ENCODE data around the gene FAM228A. TPM values are rescaled to one million over a fixed set of nuclear protein-coding genes. Genes with fewer than 3 reads are reported as not detected.

The FAM228A gene
- total RNA-seq, 3 donors from 2014 or later: 0.66 to 2.6 (median 0.88) TPM

GRCh38 chr2:24205131-24205530 lies 30.3 kb downstream of the FAM228A start:
- no peak for TF ChIP-seq POLR2A (IDR thresholded peaks at IDR 0.05)
- Histone ChIP-seq H3K4me3 (no peak overlapping the region), H3K9me3 (no peaks in the 10 kb centered on the region), H3K27me3 (no peaks in the 10 kb centered on the region), H3K4me1 (no peaks in the 10 kb centered on the region), H3K27ac (no peak overlapping the region), H3K36me3 (peaks cover 16% of the 10 kb centered on the region)
- DNase-seq (ENCODE audit: low spot score in 2 of 2): no peak
- intact Hi-C loops (cut with DNase I; ENCODE audit: low total_unique reads): no loop called here

GRCh38 chr2:24206242-24206641 lies 31.4 kb downstream of the FAM228A start:
- DNase-seq (ENCODE audit: low spot score in 2 of 2): no peak
- TF ChIP-seq POLR2AphosphoS5 (IDR thresholded peaks at IDR 0.05) (no peak), CTCF (IDR thresholded peaks at IDR 0.05) (no peak), POLR2A (IDR thresholded peaks at IDR 0.05) (no peak)
- H3K4me1 ChIP-seq: no peaks in the 10 kb centered on the region
- H3K4me3 ChIP-seq: no peak overlapping the region
- intact Hi-C loops (cut with DNase I; ENCODE audit: low total_unique reads): no loop called here
- no peaks in the 10 kb centered on the region for H3K27me3 ChIP-seq
- H3K9me3 ChIP-seq: no peaks in the 10 kb centered on the region
- no peak overlapping the region for H3K27ac ChIP-seq
- H3K36me3 ChIP-seq: peaks cover 18% of the 10 kb centered on the region

DNA sequence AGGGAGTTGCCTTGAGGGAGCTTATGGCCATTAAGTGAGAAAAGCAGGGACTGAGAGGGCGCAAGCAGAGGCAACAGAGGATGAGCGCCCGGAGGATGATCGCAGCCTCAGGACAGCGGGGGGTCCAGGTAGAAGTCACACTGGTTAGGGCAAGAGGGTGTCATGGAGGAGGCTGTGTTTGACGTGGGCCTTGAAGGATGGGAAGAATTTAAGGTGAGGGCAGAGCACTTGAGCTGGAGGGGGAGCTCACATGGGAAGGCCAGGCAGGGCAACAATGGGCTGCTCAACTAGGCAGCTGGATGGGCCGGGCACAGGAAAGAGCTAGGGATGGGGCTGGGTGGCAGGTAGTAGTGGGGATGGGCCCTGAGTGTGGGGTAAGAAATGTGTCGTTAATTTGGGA lies 31.9 kb downstream of the FAM228A start:
- Histone ChIP-seq H3K27ac (no peak overlapping the region), H3K27me3 (no peaks in the 10 kb centered on the region), H3K4me1 (no peaks in the 10 kb centered on the region), H3K36me3 (peaks cover 23% of the 10 kb centered on the region), H3K4me3 (no peak overlapping the region), H3K9me3 (no peaks in the 10 kb centered on the region)
- TF ChIP-seq POLR2AphosphoS5 (IDR thresholded peaks at IDR 0.05) (no peak), POLR2A (IDR thresholded peaks at IDR 0.05) (no peak), CTCF (IDR thresholded peaks at IDR 0.05) (no peak)
- DNase-seq (ENCODE audit: low spot score in 2 of 2): no peak
- intact Hi-C loops (cut with DNase I; ENCODE audit: low total_unique reads): no loop called here

DNA sequence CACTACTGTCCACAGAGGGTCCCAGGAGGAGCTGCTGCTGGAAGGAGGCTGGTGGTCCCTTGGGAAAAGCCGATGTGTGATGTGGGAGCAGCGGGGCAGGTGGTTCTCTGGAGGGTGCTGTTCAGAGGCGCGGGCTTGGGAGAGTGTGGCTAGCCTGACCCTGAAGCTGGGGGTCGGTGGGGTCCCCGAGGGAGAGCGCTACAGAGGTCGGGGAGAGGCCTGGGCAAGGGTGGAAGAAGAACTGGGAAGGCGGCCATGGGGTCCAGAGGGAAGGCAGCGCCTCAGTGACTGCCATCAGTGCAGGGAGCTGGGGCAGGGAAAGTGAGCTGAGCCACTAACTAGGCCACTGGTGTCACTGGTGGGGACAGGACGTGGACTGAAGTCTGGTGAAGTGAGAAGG lies 32.5 kb downstream of the FAM228A start:
- Histone ChIP-seq H3K27me3 (no peaks in the 10 kb centered on the region), H3K27ac (no peak overlapping the region), H3K4me1 (no peaks in the 10 kb centered on the region), H3K9me3 (no peaks in the 10 kb centered on the region), H3K36me3 (peaks cover 25% of the 10 kb centered on the region), H3K4me3 (no peak overlapping the region)
- DNase-seq (ENCODE audit: low spot score in 2 of 2): no peak
- TF ChIP-seq CTCF (IDR thresholded peaks at IDR 0.05): no peak
- no peak for TF ChIP-seq POLR2AphosphoS5 (IDR thresholded peaks at IDR 0.05)
- no peak for TF ChIP-seq POLR2A (IDR thresholded peaks at IDR 0.05)
- intact Hi-C loops (cut with DNase I; ENCODE audit: low total_unique reads): no loop called here

GRCh38 chr2:24208490-24208889 lies 33.6 kb downstream of the FAM228A start:
- no peak for DNase-seq (ENCODE audit: low spot score in 2 of 2)
- Histone ChIP-seq H3K27me3 (no peaks in the 10 kb centered on the region), H3K36me3 (peaks cover 25% of the 10 kb centered on the region), H3K9me3 (no peaks in the 10 kb centered on the region), H3K4me1 (no peaks in the 10 kb centered on the region), H3K27ac (no peak overlapping the region), H3K4me3 (no peak overlapping the region)
- intact Hi-C loops (cut with DNase I; ENCODE audit: low total_unique reads): no loop called here
- no peak for TF ChIP-seq CTCF (IDR thresholded peaks at IDR 0.05)
- no peak for TF ChIP-seq POLR2AphosphoS5 (IDR thresholded peaks at IDR 0.05)
- no peak for TF ChIP-seq POLR2A (IDR thresholded peaks at IDR 0.05)
